GM19468 (cell line): Measurements from ENCODE around the gene CD37.
"Not testable (repeated sequence)": the region's sequence is repeated elsewhere in the genome, so short reads cannot be mapped to it uniquely, and the experiment has no call there.

ENCODE experiments used
- ATAC-seq: cut with Tn5 transposase; IDR thresholded peaks from one replicate; pipeline ENCODE4 v1.9.1; 2021; ENCODE audit warnings: mild to moderate bottlenecking, moderate library complexity, moderate number of reproducible peaks; ENCODE audit not compliant: unreplicated experiment; ENCODE audit errors: extremely low read depth

The CD37 gene

GRCh38 chr19:49335071-49335783 lies at the start of gene CD37:
TSS of gene CD37 (plus strand) at chr19:49335406. CDS start at chr19:49335541, 135 bp downstream.
- no peak for ATAC-seq

GRCh38 chr19:49287141-49287770 lies 48.0 kb upstream of the CD37 start:
- ATAC-seq: no peak

GRCh38 chr19:49288205-49288604 lies 47.0 kb upstream of the CD37 start:
- ATAC-seq: not testable (repeated sequence)

GRCh38 chr19:49289286-49289685 lies 45.9 kb upstream of the CD37 start:
- not testable (repeated sequence) for ATAC-seq

GRCh38 chr19:49290517-49290916 lies 44.7 kb upstream of the CD37 start:
- ATAC-seq: no peak

GRCh38 chr19:49294401-49294800 lies 40.8 kb upstream of the CD37 start:
- ATAC-seq: no peak

GRCh38 chr19:49295208-49295880 lies 39.9 kb upstream of the CD37 start:
- no peak for ATAC-seq

GRCh38 chr19:49297403-49297802 lies 37.8 kb upstream of the CD37 start:
- no peak for ATAC-seq

- not testable (repeated sequence) for ATAC-seq
These were observed 36.6 kb upstream of the CD37 start for GRCh38 chr19:49298653-49299052.

- ATAC-seq: no peak
These were observed 33.9 kb upstream of the CD37 start for GRCh38 chr19:49301165-49301865.

- ATAC-seq: no peak
These were observed 33.3 kb upstream of the CD37 start for GRCh38 chr19:49301866-49302252.

GRCh38 chr19:49306734-49307133 lies 28.5 kb upstream of the CD37 start:
- ATAC-seq: not testable (repeated sequence)

GRCh38 chr19:49309087-49309486 lies 26.1 kb upstream of the CD37 start:
- ATAC-seq: no peak

GRCh38 chr19:49315111-49315510 lies 20.1 kb upstream of the CD37 start:
- ATAC-seq: no peak

- ATAC-seq: no peak
These were observed 18.9 kb upstream of the CD37 start for GRCh38 chr19:49316284-49316683.

- no peak for ATAC-seq
These were observed 16.9 kb upstream of the CD37 start for GRCh38 chr19:49318296-49318695.

- ATAC-seq: no peak
These were observed 10.2 kb upstream of the CD37 start, which contains the start of gene SLC6A16 for GRCh38 chr19:49324801-49325576. TSS of gene SLC6A16 (minus strand) at chr19:49325191. CDS start at chr19:49311347, 13,844 bp downstream.

GRCh38 chr19:49325756-49326155 lies 9.4 kb upstream of the CD37 start:
- ATAC-seq: not testable (repeated sequence)

GRCh38 chr19:49326165-49326704 lies 9.0 kb upstream of the CD37 start:
- ATAC-seq: no peak
